OCI-M2 (cell line): Measurements from ENCODE around the gene STEAP3.

Experiments used
- DNase-seq: peaks from one replicate; lab custom pipeline; 2025; ENCODE audit not compliant: unreplicated experiment; lab: John Stamatoyannopoulos, UW

The STEAP3 gene

DNA sequence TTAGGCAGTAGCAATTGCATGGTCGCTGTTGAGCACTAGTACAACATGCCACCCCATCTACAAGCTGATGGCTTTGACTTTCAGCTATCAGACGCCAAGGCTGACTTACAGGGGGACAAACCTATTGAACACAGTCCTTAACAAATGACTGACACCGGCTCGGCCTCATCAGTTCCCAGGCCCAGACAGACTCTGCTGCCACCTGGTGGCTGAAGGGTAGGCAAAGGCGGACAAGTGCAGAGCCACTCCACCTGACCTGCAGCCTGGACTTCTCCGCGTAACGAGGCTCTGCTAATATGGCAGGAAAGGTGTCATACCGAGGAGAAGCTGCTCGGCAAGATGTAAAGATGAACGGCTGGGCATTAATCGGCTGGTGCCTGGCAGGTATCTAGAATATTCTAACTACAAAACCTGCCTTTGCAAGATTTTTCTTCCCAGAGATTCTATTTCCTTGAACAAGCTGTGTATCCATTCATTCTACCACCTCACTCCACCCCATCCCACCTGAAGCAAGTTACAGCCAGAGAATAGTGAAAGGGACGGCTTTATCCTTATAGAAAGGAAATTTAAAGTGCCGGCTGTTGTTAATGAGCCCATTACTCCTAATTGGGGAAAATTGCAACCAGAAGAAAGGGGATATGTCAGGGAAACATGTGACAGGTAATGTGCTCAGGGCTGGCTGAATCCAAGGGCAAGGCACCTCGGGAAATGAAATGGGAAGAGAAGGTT lies 67.4 kb downstream of the STEAP3 start:
- DNase-seq = no peak

DNA sequence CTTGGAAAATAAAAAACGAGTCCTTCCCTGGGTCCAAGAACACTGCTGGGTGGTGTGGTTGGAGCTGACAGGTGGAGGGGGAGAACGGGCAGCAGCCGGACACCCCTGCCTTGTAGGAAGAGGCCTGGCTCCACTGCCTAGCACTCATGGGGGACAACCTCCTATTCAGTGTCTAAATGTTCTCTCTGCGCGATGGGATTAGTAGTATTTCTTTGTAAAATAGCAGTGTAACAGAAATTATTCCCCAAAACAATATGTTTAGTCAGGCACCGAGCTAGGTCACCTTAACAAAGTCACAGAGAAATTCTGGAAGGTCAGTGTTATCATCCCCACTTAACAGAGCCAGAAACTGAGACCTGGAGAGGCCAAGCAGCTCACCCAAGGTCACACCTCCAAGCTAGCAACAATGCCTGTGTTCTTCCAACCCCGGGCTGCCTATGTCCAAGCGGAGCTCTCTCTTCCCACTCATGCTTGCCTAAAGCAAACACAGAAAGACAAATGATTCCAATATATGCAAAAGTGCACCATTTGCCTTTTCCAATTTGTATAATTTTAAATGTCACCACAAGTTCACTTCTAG lies 68.0 kb downstream of the STEAP3 start:
- DNase-seq = no peak

DNA sequence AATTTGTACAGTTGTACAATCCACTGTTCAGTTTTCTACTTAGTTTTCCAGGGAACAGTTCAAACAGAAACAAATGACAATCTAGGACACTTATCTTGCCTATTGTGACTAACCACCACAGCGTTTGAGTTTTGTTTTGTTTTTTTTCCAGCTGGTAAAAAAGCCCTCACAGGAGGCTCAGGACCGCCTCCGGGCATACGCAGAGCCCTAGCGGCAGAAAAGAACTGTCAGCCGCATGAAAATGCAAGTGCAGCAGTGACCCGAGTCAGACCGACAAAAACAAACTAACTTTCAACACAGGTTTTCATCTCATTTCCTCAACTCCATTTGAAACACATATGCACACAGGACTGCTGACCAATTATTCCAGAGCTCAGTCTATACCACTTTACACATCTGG lies 68.6 kb downstream of the STEAP3 start:
- no peak for DNase-seq

DNA sequence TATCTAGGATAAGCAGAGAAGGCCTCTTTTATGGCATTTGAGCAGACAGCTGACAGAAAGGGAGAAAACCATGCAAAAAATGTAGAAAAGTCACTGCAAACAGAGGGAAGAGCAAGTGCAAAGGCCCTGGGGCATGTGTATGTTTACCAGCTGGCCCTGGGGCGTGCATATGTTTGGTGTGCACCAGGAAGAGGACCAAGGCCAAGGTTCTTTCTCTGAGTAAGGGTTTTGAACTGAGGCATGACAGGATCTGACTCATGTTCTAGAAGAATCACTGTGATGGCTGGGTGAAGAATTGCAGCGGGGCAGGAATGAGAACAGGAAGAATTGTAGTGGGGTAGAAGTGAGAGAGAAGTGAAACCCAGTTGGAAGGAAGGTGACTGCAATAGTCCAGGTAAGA lies 69.6 kb downstream of the STEAP3 start:
- no peak for DNase-seq

DNA sequence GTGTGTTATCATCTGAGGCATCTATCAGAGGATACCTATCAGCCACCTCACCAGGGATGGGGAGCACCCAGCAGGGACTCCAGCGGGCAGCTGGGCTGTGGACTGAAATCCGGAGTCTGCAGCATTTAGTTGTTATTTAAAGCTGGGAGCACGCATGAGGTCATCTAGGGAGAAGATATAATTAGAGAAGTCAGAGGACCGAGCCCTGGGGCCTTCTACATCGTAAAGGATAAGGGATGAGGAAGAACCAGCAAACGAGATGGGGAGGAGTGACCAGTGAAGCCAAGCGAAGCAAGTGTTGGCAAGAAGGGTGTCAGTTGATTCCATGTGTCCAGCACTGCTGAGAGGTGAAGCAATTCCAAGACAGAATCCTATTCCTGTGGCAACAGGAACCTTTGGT lies 70.3 kb downstream of the STEAP3 start:
- no peak for DNase-seq

DNA sequence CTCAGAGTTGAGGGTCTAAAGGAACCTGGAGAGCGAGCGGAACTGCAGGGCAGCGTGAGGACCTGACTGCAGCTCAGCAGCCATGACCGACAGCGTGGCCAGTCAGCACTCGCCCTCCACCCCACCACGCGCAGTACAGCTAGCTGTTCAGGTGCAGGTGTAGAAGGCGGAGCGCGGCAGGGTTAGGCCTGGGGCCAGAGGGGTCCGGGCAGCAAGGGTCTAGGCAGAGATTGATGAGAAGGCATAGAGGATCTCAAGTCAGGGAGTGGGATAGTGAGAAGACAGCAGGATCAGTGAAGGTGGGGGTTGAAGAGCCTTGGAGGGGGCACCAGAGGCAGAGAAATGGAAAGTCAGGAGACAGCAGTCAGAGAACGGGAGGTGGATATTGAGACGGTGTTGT lies 71.0 kb downstream of the STEAP3 start:
- no peak for DNase-seq

DNA sequence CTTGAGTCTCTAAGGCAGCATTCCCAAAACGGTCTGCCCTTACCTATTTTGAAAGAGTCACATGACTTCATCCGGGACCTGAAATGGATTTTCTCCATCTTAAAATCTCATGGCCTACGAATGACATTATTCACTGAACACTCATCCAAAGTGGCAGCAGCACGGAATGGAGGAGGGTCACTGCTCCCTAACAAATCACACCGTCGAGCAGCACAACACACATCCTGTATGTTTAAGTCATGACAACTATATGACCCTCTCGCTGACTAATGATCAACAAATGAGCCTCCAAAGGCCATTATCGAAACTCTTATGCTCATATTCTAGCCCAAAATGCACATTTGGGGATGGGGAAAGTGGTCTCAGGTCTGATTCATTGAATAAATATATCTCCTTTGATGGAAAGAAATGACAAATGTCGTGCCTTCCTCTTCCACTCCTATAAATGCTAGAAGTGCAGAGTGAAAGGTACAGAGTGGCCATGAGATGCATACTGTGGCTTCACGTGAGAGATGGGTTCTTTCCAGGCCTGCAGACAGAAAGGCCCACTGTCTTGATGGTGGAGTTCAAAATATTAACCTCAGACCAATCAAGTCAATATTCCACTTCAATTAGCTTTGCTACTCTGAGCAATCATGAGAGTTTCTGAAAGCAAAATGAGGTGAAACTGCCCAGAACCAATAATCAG lies 72.2 kb downstream of the STEAP3 start:
- DNase-seq = no peak

DNA sequence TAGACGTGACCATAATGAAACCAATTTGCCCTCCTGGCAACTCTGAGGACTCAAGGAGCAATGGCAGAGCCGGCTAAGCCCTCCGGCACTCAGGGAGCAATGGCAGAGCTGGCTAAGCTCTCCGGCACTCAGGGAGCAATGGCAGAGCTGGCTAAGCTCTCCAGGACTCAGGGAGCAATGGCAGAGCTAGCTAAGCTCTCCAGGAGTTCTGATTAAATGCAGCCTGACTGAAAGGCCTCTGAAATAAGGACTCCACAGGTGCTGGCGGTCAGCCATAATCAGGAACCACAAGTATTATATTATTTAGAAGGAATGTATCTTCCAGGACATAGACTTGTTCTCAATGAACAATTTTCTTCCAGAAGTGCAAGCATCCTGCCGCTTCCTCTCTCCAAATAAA lies 77.8 kb downstream of the STEAP3 start:
- no peak for DNase-seq

DNA sequence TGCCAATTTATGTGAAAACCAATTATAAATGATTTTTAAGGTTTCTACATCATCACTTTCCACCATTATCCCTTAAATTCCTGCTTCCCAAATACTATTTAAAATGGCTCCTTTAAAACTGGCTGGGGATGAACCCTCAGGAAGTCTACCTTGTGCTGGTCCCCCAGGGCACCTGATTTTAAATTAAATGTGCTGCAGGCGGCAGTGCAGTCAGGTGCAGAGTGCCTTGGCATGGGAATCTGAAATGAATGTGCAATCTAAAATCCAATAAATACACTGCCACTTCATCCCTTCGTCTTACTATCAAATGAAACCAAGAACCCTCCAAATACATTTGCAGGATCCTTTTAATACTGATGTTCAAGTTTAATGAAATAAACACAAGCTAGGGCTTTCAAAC lies 81.2 kb downstream of the STEAP3 start:
- DNase-seq = no peak

DNA sequence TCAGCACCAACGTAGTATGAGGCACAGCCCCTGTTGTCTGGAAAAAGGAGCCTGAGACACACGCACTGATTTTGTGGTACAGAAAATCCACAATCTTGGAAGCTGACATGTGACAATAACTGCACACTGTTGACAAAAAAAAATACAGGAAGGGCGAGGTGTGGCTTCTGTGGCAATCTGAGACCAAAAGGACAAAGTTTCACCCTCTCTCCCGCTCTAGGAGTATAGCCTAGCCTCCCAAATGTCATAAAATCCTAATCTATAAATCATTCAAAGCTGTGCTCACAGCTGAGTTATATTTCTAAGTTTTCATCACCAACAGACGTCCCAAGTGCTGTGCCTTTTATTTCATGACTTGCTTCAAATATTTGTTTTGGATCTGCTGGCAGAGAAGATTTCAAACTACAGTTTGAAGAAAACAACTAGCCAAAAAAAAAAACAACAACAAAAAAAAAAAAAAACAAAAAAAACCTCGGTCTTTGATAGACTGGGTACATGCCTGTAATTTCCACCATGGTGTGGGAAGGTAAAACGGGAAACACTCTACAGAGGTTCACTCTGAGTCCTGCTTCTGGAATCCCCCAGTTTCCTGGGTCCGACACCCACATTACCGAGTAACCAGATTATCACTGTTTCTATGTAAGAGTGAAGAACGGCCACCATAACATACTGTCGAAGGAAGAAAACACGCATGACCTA lies 82.0 kb downstream of the STEAP3 start:
- no peak for DNase-seq

DNA sequence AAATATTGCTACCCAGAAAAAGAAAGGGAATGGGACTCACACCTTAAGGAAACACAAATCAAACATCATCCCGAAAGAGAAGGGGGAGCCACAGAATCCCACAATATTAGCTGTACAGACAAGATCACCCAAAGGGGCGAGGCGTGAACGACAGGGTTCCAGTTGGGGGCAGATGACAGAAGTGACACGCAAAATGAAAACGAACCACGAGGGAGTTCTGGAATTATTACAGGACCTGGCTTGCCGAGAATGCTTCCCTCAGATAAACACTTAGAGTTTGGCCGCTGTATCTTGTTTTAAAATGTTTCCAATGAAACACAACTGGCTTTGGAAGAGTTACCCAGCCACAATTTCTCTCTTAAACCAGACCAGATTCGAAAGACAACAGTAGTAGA lies 82.6 kb downstream of the STEAP3 start:
- no peak for DNase-seq

DNA sequence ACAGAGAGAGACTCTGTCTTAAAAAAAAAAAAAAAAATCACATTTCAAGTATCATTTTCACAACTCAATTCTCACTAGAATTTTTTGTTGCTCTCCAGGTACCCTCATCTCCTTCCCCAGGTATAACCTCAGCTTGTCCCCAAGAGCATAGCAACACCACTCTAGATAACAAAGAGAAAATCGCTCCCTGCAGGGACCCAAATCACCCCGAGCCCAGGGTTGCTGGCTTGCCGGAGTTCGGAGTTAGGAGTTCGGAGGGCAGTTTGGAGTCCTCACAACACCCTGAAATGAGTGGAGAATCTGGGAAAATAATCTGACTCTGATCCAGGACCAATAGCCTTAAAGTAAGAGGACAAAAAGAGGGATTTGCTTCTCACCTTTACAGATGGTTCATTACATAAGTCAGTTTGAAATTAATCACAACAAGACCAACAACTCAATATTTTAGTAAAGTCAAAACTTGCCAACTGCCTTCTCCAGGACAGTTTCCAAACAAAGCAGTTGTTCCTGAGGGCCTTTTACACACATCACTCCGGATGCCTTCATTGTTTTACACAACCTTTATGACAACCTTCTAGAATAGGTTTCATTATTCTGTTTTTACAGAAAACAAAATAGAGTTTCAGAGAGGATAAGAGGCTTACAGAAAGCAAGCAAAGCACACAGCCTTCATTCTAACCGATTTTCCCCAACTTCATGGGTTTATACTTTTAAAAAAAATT lies 83.9 kb downstream of the STEAP3 start:
- DNase-seq = no peak

DNA sequence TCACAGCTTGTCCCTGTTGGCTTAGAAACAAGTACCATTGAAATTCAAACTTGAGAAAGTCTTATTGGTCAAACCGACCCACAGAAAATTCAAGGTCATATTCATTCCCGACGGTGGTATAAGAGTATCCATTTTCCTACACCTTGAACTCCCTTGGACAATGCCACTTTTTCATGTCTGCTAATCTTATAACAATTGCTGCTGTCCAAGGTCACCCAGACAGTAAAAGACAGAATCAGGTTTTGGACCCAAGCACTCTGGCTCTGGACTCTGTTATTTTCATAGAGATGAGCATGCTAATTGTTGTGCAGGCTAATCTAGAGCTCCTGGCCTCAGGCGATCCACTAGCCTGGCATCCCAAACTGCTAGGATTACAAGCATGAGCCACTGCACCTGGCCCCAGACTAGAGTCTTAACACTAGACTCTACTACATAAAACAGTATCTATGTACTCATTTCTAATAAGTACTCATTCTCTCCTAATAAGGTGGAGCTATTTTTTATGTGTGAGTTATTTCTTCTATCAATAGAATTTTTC lies 85.2 kb downstream of the STEAP3 start:
- no peak for DNase-seq

DNA sequence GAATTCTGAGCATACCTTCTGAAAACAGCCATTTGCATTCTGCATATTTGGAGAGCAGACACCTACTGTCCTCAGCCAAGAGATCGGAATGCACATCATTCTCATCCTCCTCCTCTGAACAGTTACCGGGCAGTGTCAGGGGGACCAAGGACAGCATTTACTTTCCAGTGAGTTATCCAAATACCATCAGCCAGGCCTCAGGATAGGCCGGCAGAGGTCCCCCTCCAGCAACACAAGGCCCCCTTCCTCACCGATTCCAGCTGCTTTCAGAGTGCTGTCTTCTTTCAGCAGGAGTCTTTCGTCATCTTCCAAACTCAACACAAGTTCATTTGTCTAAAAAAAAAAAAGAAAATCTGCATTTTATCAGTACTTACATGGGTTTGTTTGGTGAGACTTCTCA lies 87.7 kb downstream of the STEAP3 start:
- no peak for DNase-seq

DNA sequence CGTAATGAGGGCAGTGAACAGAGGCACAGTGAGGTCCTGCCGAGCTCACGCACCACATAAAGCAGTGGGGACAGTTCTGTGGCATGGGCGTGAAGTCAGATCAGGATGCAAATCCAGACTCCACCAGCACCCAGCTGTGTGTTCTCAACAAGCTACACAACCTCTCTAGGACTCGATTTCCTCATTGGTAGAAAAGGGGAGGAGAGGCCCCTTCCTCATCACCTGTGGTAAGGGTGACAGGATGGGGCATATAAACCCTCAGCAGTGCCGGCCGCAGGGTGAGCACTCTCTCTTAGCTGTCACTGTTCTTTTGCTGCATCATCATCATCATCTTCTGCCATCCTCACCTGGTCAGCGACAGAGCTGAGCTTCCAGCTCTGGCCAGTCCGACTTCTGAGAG lies 88.2 kb downstream of the STEAP3 start:
- DNase-seq = no peak
